GM03348 (cell line): Measurements from ENCODE around the gene SLC4A1AP.

Source experiments
- DNase-seq: peaks from one replicate; pipeline ENCODE4 v3.0.0; 2012; ENCODE audit warnings: low spot score

The SLC4A1AP gene

GRCh38 chr2:27721884-27722485 lies 58.3 kb downstream of the SLC4A1AP start:
- no peak for DNase-seq

- DNase-seq, result peak; percentile 87
These were observed 59.9 kb downstream of the SLC4A1AP start for GRCh38 chr2:27723372-27724144.

- no peak for DNase-seq
These were observed 60.5 kb downstream of the SLC4A1AP start for GRCh38 chr2:27724191-27724590.

- DNase-seq, result peak; percentile 66
These were observed 61.4 kb downstream of the SLC4A1AP start for GRCh38 chr2:27724905-27725701.

- no peak for DNase-seq
These were observed 63.6 kb downstream of the SLC4A1AP start for GRCh38 chr2:27727257-27727656.

GRCh38 chr2:27728081-27728858 lies 64.6 kb downstream of the SLC4A1AP start:
- DNase-seq, result no peak

- no peak for DNase-seq
These were observed 65.5 kb downstream of the SLC4A1AP start for GRCh38 chr2:27729198-27729597.

GRCh38 chr2:27729614-27730013 lies 65.9 kb downstream of the SLC4A1AP start:
- DNase-seq, result no peak

- DNase-seq, result no peak
These were observed 66.6 kb downstream of the SLC4A1AP start for GRCh38 chr2:27730261-27730662.

- DNase-seq, result no peak
These were observed 67.4 kb downstream of the SLC4A1AP start for GRCh38 chr2:27730980-27731691.

- DNase-seq, result no peak
These were observed 70.6 kb downstream of the SLC4A1AP start for GRCh38 chr2:27734305-27734704.

- peak; percentile 92 for DNase-seq
These were observed 71.7 kb downstream of the SLC4A1AP start for GRCh38 chr2:27735263-27735904.

- no peak for DNase-seq
These were observed 72.6 kb downstream of the SLC4A1AP start for GRCh38 chr2:27736031-27736889.

- DNase-seq, result no peak
These were observed 73.2 kb downstream of the SLC4A1AP start for GRCh38 chr2:27736890-27737204.

GRCh38 chr2:27737676-27738348 lies 74.1 kb downstream of the SLC4A1AP start:
- DNase-seq, result peak; percentile 36

- DNase-seq, result no peak
These were observed 74.8 kb downstream of the SLC4A1AP start for GRCh38 chr2:27738349-27739057.

- no peak for DNase-seq
These were observed 75.3 kb downstream of the SLC4A1AP start for GRCh38 chr2:27739058-27739373.

GRCh38 chr2:27741673-27742072 lies 78.0 kb downstream of the SLC4A1AP start:
- no peak for DNase-seq

GRCh38 chr2:27742571-27742970 lies 78.9 kb downstream of the SLC4A1AP start:
- DNase-seq, result no peak
